Fibroblast of pulmonary artery (primary cell): ENCODE results near the gene GPC1.

Source experiments
- DNase-seq: peaks from one replicate; pipeline ENCODE4 v3.0.0-alpha.2; 2010; ENCODE audit warnings: low read depth
- H3K4me3 ChIP-seq: replicated peaks from 2 replicates; pipeline ENCODE4 v1.5.1; 2011; ENCODE audit warnings: low read depth, mild to moderate bottlenecking, control low read depth, low read length, moderate library complexity
- CTCF ChIP-seq: IDR thresholded peaks from 2 replicates; pipeline ENCODE4 v1.5.1; 2011; ENCODE audit warnings: mild to moderate bottlenecking, control low read depth, low read length, inconsistent platforms; ENCODE audit errors: missing control alignments

The GPC1 gene

GRCh38 chr2:240440704-240441320 is 5.3 kb downstream of the GPC1 start:
- DNase-seq: no peak
- H3K4me3 ChIP-seq: no peak overlapping the region
- no peak for TF ChIP-seq CTCF

GRCh38 chr2:240441326-240441992 is 6.0 kb downstream of the GPC1 start:
- no peak overlapping the region for H3K4me3 ChIP-seq
- TF ChIP-seq CTCF: no peak
- no peak for DNase-seq

GRCh38 chr2:240441993-240442411 is 6.5 kb downstream of the GPC1 start:
- DNase-seq: no peak
- TF ChIP-seq CTCF: no peak
- no peak overlapping the region for H3K4me3 ChIP-seq

- no peak for DNase-seq
- no peak for TF ChIP-seq CTCF
- H3K4me3 ChIP-seq: no peak overlapping the region
Observed at GRCh38 chr2:240442891-240443715, 7.6 kb downstream of the GPC1 start.

- no peak for DNase-seq
- no peak overlapping the region for H3K4me3 ChIP-seq
- TF ChIP-seq CTCF: no peak
Observed at GRCh38 chr2:240443891-240444301, 8.4 kb downstream of the GPC1 start.

GRCh38 chr2:240444464-240444863 is 9.0 kb downstream of the GPC1 start:
- DNase-seq: no peak
- TF ChIP-seq CTCF: no peak
- H3K4me3 ChIP-seq: no peak overlapping the region
